HG03039 (cell line): ENCODE measurements around the gene HRAS.
"Not testable (repeated sequence)": the region's sequence is repeated elsewhere in the genome, so short reads cannot be mapped to it uniquely, and the experiment has no call there.

Experiments
- ATAC-seq: cut with Tn5 transposase; IDR thresholded peaks from one replicate; pipeline ENCODE4 v1.9.1; 2021; ENCODE audit warnings: mild to moderate bottlenecking, moderate library complexity; ENCODE audit not compliant: unreplicated experiment

The HRAS gene

GRCh38 chr11:535519-536454, at the start of gene HRAS:
HRAS (minus strand) TSS chr11:535576.
- ATAC-seq, result peak; percentile 69

- ATAC-seq, result no peak
These were observed 48.9 kb upstream of the HRAS start for GRCh38 chr11:584287-584686.

GRCh38 chr11:581752-582151, 46.4 kb upstream of the HRAS start:
- ATAC-seq, result no peak

- no peak for ATAC-seq
These were observed 46.0 kb upstream of the HRAS start for GRCh38 chr11:581342-581741.

GRCh38 chr11:579830-580601, 44.6 kb upstream of the HRAS start:
- ATAC-seq, result no peak

GRCh38 chr11:578276-579035, 43.1 kb upstream of the HRAS start:
- ATAC-seq, result no peak

GRCh38 chr11:577611-577894, 42.2 kb upstream of the HRAS start:
- no peak for ATAC-seq

- no peak for ATAC-seq
These were observed 41.6 kb upstream of the HRAS start for GRCh38 chr11:576811-577610.

GRCh38 chr11:575996-576768, 40.8 kb upstream of the HRAS start, which contains the start of gene PHRF1:
PHRF1 (plus strand) TSS chr11:576470; CDS start chr11:581513, 5,043 bp downstream.
- ATAC-seq, result peak; percentile 66

- peak; percentile 31 for ATAC-seq
These were observed 40.1 kb upstream of the HRAS start for GRCh38 chr11:575313-575995.

- no peak for ATAC-seq
These were observed 39.4 kb upstream of the HRAS start for GRCh38 chr11:574632-575312.

- not testable (repeated sequence) for ATAC-seq
These were observed 38.7 kb upstream of the HRAS start for GRCh38 chr11:574031-574570.

GRCh38 chr11:573146-573759, 37.9 kb upstream of the HRAS start:
- ATAC-seq, result no peak

- ATAC-seq, result no peak
These were observed 36.4 kb upstream of the HRAS start for GRCh38 chr11:571802-572185.

- no peak for ATAC-seq
These were observed 33.9 kb upstream of the HRAS start for GRCh38 chr11:569158-569885.

GRCh38 chr11:568306-569157, 33.2 kb upstream of the HRAS start:
- peak; percentile 73 for ATAC-seq
